PC-9 (cell line): ENCODE measurements around the gene FUZ. TPM values are rescaled to one million over a fixed set of nuclear protein-coding genes. Genes with fewer than 3 reads are reported as not detected.

Experiments
- BruUV-seq: library from RNA; stranded (reverse); fragments of 400-500 nt; replicated peaks from 2 replicates; lab custom pipeline; 2021; lab: Mats Ljungman, UMichigan
- CTCF ChIA-PET: fragments of 300-600 bp; sonication (Branson Sonifier 250); formaldehyde crosslinking; loops from one replicate; lab custom pipeline; 2022; ENCODE audit warnings: antibody characterized with exemption; lab: Charles Lee
- POLR2A ChIA-PET: fragments of 300-600 bp; sonication (Branson Sonifier 250); formaldehyde crosslinking; loops from one replicate; lab custom pipeline; 2022; ENCODE audit warnings: antibody characterized with exemption; ENCODE audit not compliant: unreplicated experiment; lab: Charles Lee
- DNase-seq, 2 experiments: peaks; one replicate each; pipeline versions ENCODE4 v3.0.0 to v3.0.0-alpha.2; 2015 to 2022; ENCODE audit warnings: mixed read lengths in 1 of 2
- H2AFZ ChIP-seq: fragments of 200-600 bp; sonication (generic); 2 replicates; pipeline ENCODE4 v1.8.1; 2017; ENCODE audit warnings: antibody characterized with exemption
- H3F3A ChIP-seq: fragments of 200-600 bp; sonication (generic); 2 replicates; pipeline ENCODE4 v1.8.1; 2017; ENCODE audit warnings: antibody characterized with exemption, mild to moderate bottlenecking, low read depth; ENCODE audit not compliant: insufficient read depth
- H3K27ac ChIP-seq: fragments of 200-600 bp; sonication (generic); 2 replicates; pipeline ENCODE4 v1.6.1; 2016; ENCODE audit warnings: mixed run types
- H3K27me3 ChIP-seq: fragments of 200-600 bp; sonication (generic); 2 replicates; pipeline ENCODE4 v1.6.1; 2016; ENCODE audit warnings: low read depth, mixed run types; ENCODE audit not compliant: insufficient read depth
- H3K36me3 ChIP-seq: fragments of 200-600 bp; sonication (generic); 2 replicates; pipeline ENCODE4 v1.6.1; 2016; ENCODE audit warnings: low read depth, mixed run types
- H3K4me1 ChIP-seq: fragments of 200-600 bp; sonication (generic); replicated peaks from 2 replicates; pipeline ENCODE4 v1.6.1; 2016; ENCODE audit warnings: mixed run types; ENCODE audit not compliant: insufficient read depth
- H3K4me2 ChIP-seq: fragments of 200-600 bp; sonication (generic); 2 replicates; pipeline ENCODE4 v1.6.1; 2017; ENCODE audit warnings: mixed run types
- H3K4me3 ChIP-seq: fragments of 200-600 bp; sonication (generic); 2 replicates; pipeline ENCODE4 v1.6.1; 2016; ENCODE audit warnings: mixed run types
- H3K79me2 ChIP-seq: fragments of 200-600 bp; sonication (generic); 2 replicates; pipeline ENCODE4 v1.6.1; 2017; ENCODE audit warnings: low read depth, mixed run types
- H3K9me2 ChIP-seq: fragments of 200-600 bp; sonication (generic); 2 replicates; pipeline ENCODE4 v1.8.1; 2017; ENCODE audit warnings: mild to moderate bottlenecking; ENCODE audit not compliant: insufficient read depth
- H3K9me3 ChIP-seq: fragments of 200-600 bp; sonication (generic); 2 replicates; pipeline ENCODE4 v1.8.1; 2016; ENCODE audit warnings: low read depth; ENCODE audit not compliant: insufficient read depth
- H4K20me1 ChIP-seq: fragments of 200-600 bp; sonication (generic); 2 replicates; pipeline ENCODE4 v1.8.1; 2017; ENCODE audit not compliant: insufficient read depth
- CTCF ChIP-seq: fragments of 200-600 bp; sonication (generic); conservative IDR thresholded peaks from 2 replicates; pipeline ENCODE4 v1.6.1; 2017; ENCODE audit warnings: mixed run types, antibody characterized with exemption, mild to moderate bottlenecking, moderate library complexity
- EZH2 ChIP-seq: fragments of 200-600 bp; sonication (generic); IDR thresholded peaks from 2 replicates; pipeline ENCODE4 v1.8.0; 2017; ENCODE audit warnings: antibody characterized with exemption, low read depth
- intact Hi-C: fragments of 100-400 bp; cut with micrococcal nuclease; formaldehyde crosslinking; loops from one replicate; pipeline ENCODE4 v1.10.0; 2022; ENCODE audit not compliant: unreplicated experiment
- total RNA-seq: library from RNA; stranded (reverse); gene quantifications from 2 replicates; pipeline ENCODE4 v1.2.3, GENCODE V29; 2021

Gene FUZ
- total RNA-seq, 1 experiment from 2014 or later = 50.0 TPM

DNA sequence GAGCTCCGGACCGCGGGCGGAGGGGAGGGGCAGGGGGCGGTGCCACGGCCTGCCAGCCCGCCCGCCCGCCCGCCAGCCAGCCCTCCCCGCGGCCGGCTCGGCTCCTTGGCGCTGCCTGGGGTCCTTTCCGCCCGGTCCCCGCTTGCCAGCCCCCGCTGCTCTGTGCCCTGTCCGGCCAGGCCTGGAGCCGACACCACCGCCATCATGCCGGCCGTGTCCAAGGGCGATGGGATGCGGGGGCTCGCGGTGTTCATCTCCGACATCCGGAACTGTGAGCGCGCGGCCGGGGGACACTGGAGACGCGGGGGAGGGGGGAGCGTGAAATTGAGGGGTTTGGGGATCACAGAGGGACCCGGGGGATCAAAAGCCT is 46.2 kb downstream of the FUZ start, which contains the start of gene AP2A1:
TSS of gene AP2A1 (plus strand) at position 72 of the 370 bp plus-strand sequence. CDS start at position 205, 133 bp downstream.
- no peaks in the 10 kb centered on the region for H3K27me3 ChIP-seq
- DNase-seq = no peak
- peaks cover 30% of the 10 kb centered on the region for H3K79me2 ChIP-seq
- H3K9me3 ChIP-seq = no peaks in the 10 kb centered on the region
- no peaks in the 10 kb centered on the region for H3K9me2 ChIP-seq
- H3K36me3 ChIP-seq = no peaks in the 10 kb centered on the region
- peak within 1 kb of the TSS; percentile 88 for H3K27ac ChIP-seq
- no TSS peak for BruUV-seq
- peak within 1 kb of the TSS; percentile 90 for H2AFZ ChIP-seq
- CTCF ChIA-PET = interaction anchor here (0.5 to 1.2 kb wide), 4 partner anchors 46 to 425 kb away, joined by 3 to 18 read pairs (median 5); partner anchors contain the start of gene FUZ
- POLR2A ChIA-PET = interaction anchor here (0.6 to 1.6 kb wide), 11 partner anchors 26 to 1494 kb away, joined by 3 to 16 read pairs (median 7); partner anchors contain the start of genes PTOV1 and RRAS
- 0 out of 2 replicates have a peak, but pooled peaks cover 5% of the 10 kb centered on the region for H4K20me1 ChIP-seq
- intact Hi-C loops = loop anchor here (1.0 to 5.0 kb wide), 3 partner anchors 46 to 110 kb away; partner anchors contain the start of genes AKT1S1, FUZ, PRMT1 and TBC1D17
- TF ChIP-seq EZH2 (no peak), CTCF (no peak)
- peaks cover 13% of the 10 kb centered on the region for H3F3A ChIP-seq
- peaks cover 17% of the 10 kb centered on the region for H3K4me1 ChIP-seq
- H3K4me3 ChIP-seq = peak within 1 kb of the TSS; percentile 96
- peak within 1 kb of the TSS; percentile 90 for H3K4me2 ChIP-seq

DNA sequence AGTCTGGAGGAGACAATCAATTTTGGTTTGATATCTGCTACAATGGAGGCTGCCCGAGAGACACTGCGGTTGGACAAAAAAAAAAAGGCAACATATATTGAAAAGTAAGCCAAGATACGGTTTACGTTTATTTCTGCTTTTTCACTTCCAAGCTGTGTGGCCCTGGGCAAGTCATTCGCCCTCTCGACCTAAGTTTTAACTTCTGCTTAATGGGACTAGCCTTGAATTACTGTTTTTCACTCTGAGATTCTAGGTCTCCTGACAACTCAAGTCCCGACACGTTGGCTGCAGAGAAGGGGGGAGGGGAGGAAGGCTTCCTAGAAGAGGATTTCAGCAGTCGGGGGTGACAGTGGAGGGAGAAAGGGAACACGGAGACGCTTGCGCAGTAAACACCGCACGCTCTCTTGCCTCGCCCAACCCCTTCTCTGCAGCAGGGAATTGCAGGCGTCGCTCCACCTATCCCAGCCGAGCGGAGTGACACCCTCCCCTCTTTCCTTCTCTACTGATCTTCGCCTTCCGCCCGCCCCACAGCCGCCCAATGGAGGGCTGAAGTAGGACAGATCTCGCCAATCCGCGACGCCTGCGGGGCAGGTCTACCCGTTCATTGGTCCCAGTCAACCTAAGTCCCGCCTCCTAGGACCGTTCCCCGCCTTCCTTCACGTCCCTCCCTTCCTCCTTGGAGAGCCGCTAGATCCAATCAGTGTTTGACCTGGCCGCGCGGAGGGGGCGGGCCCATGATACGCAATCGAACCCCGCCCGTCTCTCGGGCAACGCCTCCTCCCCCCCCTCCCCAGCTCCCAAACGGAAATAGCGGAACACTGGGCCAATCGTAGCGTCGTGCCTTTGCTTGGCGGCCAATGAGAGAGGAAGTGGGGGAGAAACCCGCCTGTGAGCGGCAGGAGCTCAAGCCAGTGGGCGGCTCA is 46.8 kb downstream of the FUZ start:
- ChIA-PET CTCF (interaction anchor here (0.5 to 1.2 kb wide), 5 partner anchors 11 to 425 kb away, joined by 3 to 18 read pairs (median 4); partner anchors contain the start of gene FUZ), POLR2A (interaction anchor here (0.5 to 1.6 kb wide), 13 partner anchors 27 to 1493 kb away, joined by 3 to 16 read pairs (median 7); partner anchors contain the start of genes PTOV1 and RRAS)
- H3F3A ChIP-seq = peaks cover 13% of the 10 kb centered on the region
- H3K4me1 ChIP-seq = peaks cover 17% of the 10 kb centered on the region
- DNase-seq = peak; percentile 99
- intact Hi-C loops = loop anchor here (1.0 to 5.0 kb wide), 3 partner anchors 47 to 111 kb away; partner anchors contain the start of genes AKT1S1, FUZ, PRMT1 and TBC1D17
- H3K4me2 ChIP-seq = peak overlapping the region; percentile 90
- H2AFZ ChIP-seq = peak overlapping the region; percentile 77
- H3K36me3 ChIP-seq = no peaks in the 10 kb centered on the region
- H3K79me2 ChIP-seq = peaks cover 30% of the 10 kb centered on the region
- BruUV-seq = TSS peak; percentile 98
- H4K20me1 ChIP-seq = 0 out of 2 replicates have a peak, but pooled peaks cover 5% of the 10 kb centered on the region
- TF ChIP-seq EZH2 (no peak), CTCF (no peak)
- H3K9me3 ChIP-seq = no peaks in the 10 kb centered on the region
- H3K9me2 ChIP-seq = no peaks in the 10 kb centered on the region
- H3K4me3 ChIP-seq = peak overlapping the region; percentile 59
- H3K27ac ChIP-seq = peak overlapping the region; percentile 88
- H3K27me3 ChIP-seq = no peaks in the 10 kb centered on the region

- Histone ChIP-seq H4K20me1 (no peaks in the 10 kb centered on the region), H3K9me3 (no peaks in the 10 kb centered on the region), H3K27me3 (no peaks in the 10 kb centered on the region), H3K9me2 (no peaks in the 10 kb centered on the region), H2AFZ (no peak overlapping the region), H3K4me1 (peaks cover 17% of the 10 kb centered on the region), H3K27ac (no peak overlapping the region), H3F3A (peaks cover 13% of the 10 kb centered on the region), H3K4me3 (no peak overlapping the region), H3K4me2 (no peak overlapping the region), H3K79me2 (peaks cover 24% of the 10 kb centered on the region), H3K36me3 (no peaks in the 10 kb centered on the region)
- ChIA-PET POLR2A (no interaction called here), CTCF (no interaction called here)
- BruUV-seq = no TSS peak
- intact Hi-C loops = no loop called here
- no peak for TF ChIP-seq EZH2
- TF ChIP-seq CTCF = no peak
- DNase-seq = no peak
These were observed 48.8 kb downstream of the FUZ start for GRCh38 chr19:49764341-49764740.
